Esophagus muscularis mucosa (tissue), 4 donors: ENCODE results near the gene A1CF. TPM values are rescaled to one million over a fixed set of nuclear protein-coding genes. Genes with fewer than 3 reads are reported as not detected.

ENCODE experiments used
- DNase-seq: peaks from one replicate; pipeline ENCODE4 v3.0.0-alpha.2; 2017; ENCODE audit errors: extremely low spot score
- H3K27ac ChIP-seq, 4 donors: fragments of 200-600 bp; sonication (generic); replicated peaks in 1 of 4; 1 replicate in 3 of 4; 2 replicates in 1 of 4; pipeline ENCODE4 v1.5.1; 2016 to 2019; ENCODE audit warnings: mild to moderate bottlenecking in 1 of 4
- H3K27me3 ChIP-seq, 4 donors: fragments of 200-600 bp; sonication (generic); one replicate each; pipeline versions ENCODE4 v1.5.1 to v1.6.0; 2016 to 2019
- H3K36me3 ChIP-seq, 4 donors: fragments of 200-600 bp; sonication (generic); one replicate each; pipeline ENCODE4 v1.5.1; 2016 to 2019
- H3K4me1 ChIP-seq, 4 donors: fragments of 200-600 bp; sonication (generic); one replicate each; pipeline ENCODE4 v1.5.1; 2016 to 2019
- H3K4me3 ChIP-seq, 4 donors: fragments of 200-600 bp; sonication (generic); 1 replicate in 2 of 4; 2 replicates in 2 of 4; pipeline ENCODE4 v1.5.1; 2016 to 2019; ENCODE audit warnings: mild to moderate bottlenecking in 4 of 4, moderate library complexity in 1 of 4
- H3K9me3 ChIP-seq, 4 donors: fragments of 200-600 bp; sonication (generic); 1 replicate in 3 of 4; 2 replicates in 1 of 4; pipeline ENCODE4 v1.5.1; 2016 to 2019
- CTCF ChIP-seq, 3 experiments: fragments of 200-600 bp in 2 of 3; fragments of 450-650 bp in 1 of 3; sonication (generic) in 2 of 3; IDR thresholded peaks; one replicate each; pipeline ENCODE4 v1.5.1; 2017 to 2019; ENCODE audit warnings: antibody characterized with exemption in 3 of 3, mild to moderate bottlenecking in 2 of 3, moderate library complexity in 1 of 3
- EP300 ChIP-seq: sonication (generic); formaldehyde crosslinking; IDR thresholded peaks from one replicate; pipeline ENCODE4 v1.6.1; 2017; ENCODE audit warnings: antibody characterized with exemption
- POLR2A ChIP-seq: fragments of 450-650 bp; IDR thresholded peaks from one replicate; pipeline ENCODE4 v1.6.1; 2017; ENCODE audit warnings: antibody characterized with exemption, moderate library complexity, mild to moderate bottlenecking, low read depth
- POLR2AphosphoS5 ChIP-seq, 2 donors: sonication (generic); formaldehyde crosslinking; IDR thresholded peaks; one replicate each; pipeline ENCODE4 v1.6.1; 2017; ENCODE audit warnings: antibody characterized with exemption in 2 of 2
- WGBS: methylation state at CpG from one replicate; pipeline ENCODE4 v1.1.5; 2018; 5-methylcytosine and 5-hydroxymethylcytosine counted together
- intact Hi-C: fragments of 100-400 bp; cut with DNase I; formaldehyde crosslinking; loops from one replicate; pipeline ENCODE4 v1.15.1; 2023
- total RNA-seq, 4 donors: library from RNA; depleted of rRNA; stranded (reverse); fragments of >200 nt; gene quantifications; one replicate each; pipeline versions ENCODE4 v1.1.0 to v1.2.1, GENCODE V29; 2016

The A1CF gene
- total RNA-seq, 4 donors from 2014 or later: not detected

GRCh38 chr10:50876429-50876828, 9.0 kb downstream of the A1CF start:
- TF ChIP-seq POLR2A (no peak), EP300 (no peak), CTCF (IDR thresholded peaks at IDR 0.05) (no peak), POLR2AphosphoS5 (IDR thresholded peaks at IDR 0.05) (no peak)
- no peaks in the 10 kb centered on the region for H3K27me3 ChIP-seq
- intact Hi-C loops: no loop called here
- no peaks in the 10 kb centered on the region for H3K4me1 ChIP-seq
- H3K27ac ChIP-seq: no peak overlapping the region
- no peaks in the 10 kb centered on the region for H3K9me3 ChIP-seq
- WGBS: 97% methylated on average over 2 of the region's 2 CpGs
- no peak overlapping the region for H3K4me3 ChIP-seq
- H3K36me3 ChIP-seq: no peaks in the 10 kb centered on the region
- no peak for DNase-seq

- 60% methylated on average over 5 of the region's 5 CpGs for WGBS
- Histone ChIP-seq H3K4me3 (no peak overlapping the region), H3K36me3 (no peaks in the 10 kb centered on the region), H3K4me1 (no peaks in the 10 kb centered on the region), H3K27me3 (no peaks in the 10 kb centered on the region), H3K27ac (no peak overlapping the region), H3K9me3 (no peaks in the 10 kb centered on the region)
- DNase-seq: no peak
- intact Hi-C loops: no loop called here
- TF ChIP-seq EP300 (no peak), POLR2A (no peak), POLR2AphosphoS5 (IDR thresholded peaks at IDR 0.05) (no peak), CTCF (IDR thresholded peaks at IDR 0.05) (no peak)
Measured at GRCh38 chr10:50874723-50875122, 10.7 kb downstream of the A1CF start.

- Histone ChIP-seq H3K36me3 (no peaks in the 10 kb centered on the region), H3K9me3 (no peaks in the 10 kb centered on the region), H3K4me1 (no peaks in the 10 kb centered on the region), H3K27ac (no peak overlapping the region), H3K4me3 (no peak overlapping the region), H3K27me3 (no peaks in the 10 kb centered on the region)
- TF ChIP-seq POLR2AphosphoS5 (IDR thresholded peaks at IDR 0.05) (no peak), CTCF (IDR thresholded peaks at IDR 0.05) (no peak), EP300 (no peak)
- DNase-seq: no peak
- intact Hi-C loops: no loop called here
- WGBS: 57% methylated on average over 2 of the region's 2 CpGs
Measured at GRCh38 chr10:50866317-50866716, 19.1 kb downstream of the A1CF start.

- TF ChIP-seq POLR2AphosphoS5 (IDR thresholded peaks at IDR 0.05) (no peak), POLR2A (no peak), EP300 (no peak), CTCF (IDR thresholded peaks at IDR 0.05) (no peak)
- Histone ChIP-seq H3K4me3 (no peak overlapping the region), H3K4me1 (no peaks in the 10 kb centered on the region), H3K27me3 (no peaks in the 10 kb centered on the region), H3K27ac (no peak overlapping the region), H3K36me3 (no peaks in the 10 kb centered on the region), H3K9me3 (no peaks in the 10 kb centered on the region)
- WGBS: 62% methylated on average over 3 of the region's 3 CpGs
- DNase-seq: no peak
- intact Hi-C loops: no loop called here
Measured at GRCh38 chr10:50862719-50863118, 22.7 kb downstream of the A1CF start.

- H3K4me1 ChIP-seq: no peaks in the 10 kb centered on the region
- TF ChIP-seq EP300: no peak
- no peak for TF ChIP-seq POLR2AphosphoS5 (IDR thresholded peaks at IDR 0.05)
- TF ChIP-seq CTCF (IDR thresholded peaks at IDR 0.05): no peak
- no peak for TF ChIP-seq POLR2A
- intact Hi-C loops: no loop called here
Measured at GRCh38 chr10:50861370-50861769, 24.1 kb downstream of the A1CF start.

More at GRCh38 chr10:50861370-50861769, 24.1 kb downstream of the A1CF start:
- no peaks in the 10 kb centered on the region for H3K27me3 ChIP-seq
- no peaks in the 10 kb centered on the region for H3K9me3 ChIP-seq
- no peak for DNase-seq
- H3K36me3 ChIP-seq: no peaks in the 10 kb centered on the region
- no peak overlapping the region for H3K27ac ChIP-seq
- H3K4me3 ChIP-seq: no peak overlapping the region
